H1 (cell line): Measurements from ENCODE around the gene CCDC12. TPM values are rescaled to one million over a fixed set of nuclear protein-coding genes. Genes with fewer than 3 reads are reported as not detected.

Experiments
- BRCA1 ChIP-seq: IDR thresholded peaks from 2 replicates; pipeline ENCODE4 v1.6.1; 2012; ENCODE audit warnings: low read depth, low read length, improper control_type of control experiment
- CHD1 ChIP-seq: IDR thresholded peaks from 2 replicates; pipeline ENCODE4 v1.6.1; 2012; ENCODE audit warnings: low read depth, low read length, improper control_type of control experiment
- YY1 ChIP-seq: IDR thresholded peaks from 2 replicates; pipeline ENCODE4 v1.6.1; 2011; ENCODE audit warnings: low read depth, mild to moderate bottlenecking, low read length
- polyA plus RNA-seq, 7 experiments: library from polyadenylated mRNA; depleted of rRNA in 3 of 7; stranded (reverse) in 5 of 7; unstranded in 2 of 7; fragments of >200 nt in 5 of 7; fragments of 200-250 nt in 2 of 7; gene quantifications; 1 replicate in 5 of 7; 2 replicates in 1 of 7; 4 replicates in 1 of 7; pipeline versions ENCODE4 v1.2.1 to v1.2.3, GENCODE V29; 2011 to 2013; ENCODE audit warnings: missing spikeins in 2 of 7, mixed read lengths in 2 of 7
- total RNA-seq: library from RNA; stranded (reverse); fragmentation: NEBNext Ultra II Directional; extraction: Animal tissue kit (Norgen Biotek cat#: 25700); gene quantifications from 2 replicates; pipeline ENCODE4 v1.2.1, GENCODE V29; 2021

The CCDC12 gene
- total and polyA plus RNA-seq, 2 of the 8 experiments (the other 6 are each of a cell fraction or from before 2014, with no cell fraction given): 29.5 to 41.3 TPM

- TF ChIP-seq BRCA1: no peak
- TF ChIP-seq CHD1: no peak
- TF ChIP-seq YY1: no peak
Measured at GRCh38 chr3:46877406-46878125, 99.0 kb downstream of the CCDC12 start, which contains the start of gene PTH1R (continued).
